T-helper 2 cell treated with Interferon-gamma antibody and Interleukin-4, amounts not matched to agents 5 μg/mL and 100 μg/mL, for 36 hours (primary cell): Measurements from ENCODE around the gene PDK2.

Experiments used
- DNase-seq: peaks from one replicate; pipeline ENCODE4 v3.0.0; 2021; ENCODE audit warnings: low spot score
- H3K27ac Mint-ChIP-seq: one replicate; pipeline ENCODE4 v1.8.0; 2021; ENCODE audit warnings: mild to moderate bottlenecking, mixed read lengths
- H3K27me3 Mint-ChIP-seq: one replicate; pipeline ENCODE4 v1.8.0; 2021; ENCODE audit warnings: low read depth, mixed read lengths
- H3K36me3 Mint-ChIP-seq: one replicate; pipeline ENCODE4 v1.8.0; 2021; ENCODE audit warnings: low read depth, mixed read lengths
- H3K4me1 Mint-ChIP-seq: one replicate; pipeline ENCODE4 v1.8.0; 2021; ENCODE audit warnings: low read depth, mixed read lengths
- H3K4me3 Mint-ChIP-seq: one replicate; pipeline ENCODE4 v1.8.0; 2022; ENCODE audit warnings: mild to moderate bottlenecking, moderate library complexity, mixed read lengths
- H3K9me3 Mint-ChIP-seq: one replicate; pipeline ENCODE4 v1.8.0; 2021; ENCODE audit warnings: mixed read lengths

Gene PDK2

DNA sequence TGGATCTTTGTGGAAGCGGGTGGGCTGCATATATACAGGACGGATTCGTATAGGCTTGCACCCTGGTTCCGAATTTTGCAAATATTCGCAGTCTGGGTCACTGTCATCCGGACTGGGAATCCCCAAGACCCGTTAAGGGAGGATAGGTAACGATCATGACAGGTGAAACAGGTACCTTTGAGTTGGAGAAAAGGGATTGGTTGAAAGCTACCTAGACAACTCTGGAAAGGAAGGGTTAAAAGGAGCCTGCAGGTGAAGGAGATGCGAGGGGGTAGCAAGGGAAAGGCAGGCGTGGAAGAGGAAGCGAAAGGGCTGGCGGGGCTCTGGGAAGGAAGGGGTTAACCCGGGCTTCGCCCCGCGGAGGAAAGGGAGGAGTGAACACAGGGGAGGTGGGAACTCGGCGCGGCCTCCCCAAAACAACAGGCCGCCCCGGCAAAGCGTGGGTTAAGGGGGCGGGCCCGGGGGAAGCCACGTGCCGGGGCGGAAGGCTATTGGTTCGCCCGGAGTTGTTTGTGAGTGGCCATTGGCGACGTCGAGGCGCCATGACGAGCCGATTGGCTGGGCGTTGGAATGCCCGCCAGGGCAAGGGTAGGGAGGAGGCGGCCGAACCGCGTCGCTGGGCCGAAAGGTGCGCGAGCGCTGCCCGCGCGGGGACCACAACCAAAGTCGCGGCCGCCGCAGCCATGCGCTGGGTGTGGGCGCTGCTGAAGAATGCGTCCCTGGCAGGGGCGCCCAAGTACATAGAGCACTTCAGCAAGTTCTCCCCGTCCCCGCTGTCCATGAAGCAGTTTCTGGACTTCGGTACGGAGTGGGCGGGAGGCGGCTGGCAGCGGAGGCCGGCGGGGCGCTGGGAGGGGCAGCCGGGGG lies at the start of gene PDK2:
PDK2 (plus strand) TSS at position 599 of the 867 bp plus-strand sequence; CDS start at position 684, 85 bp downstream.
- H3K4me1 Mint-ChIP-seq = peaks cover 20% of the 10 kb centered on the region
- H3K36me3 Mint-ChIP-seq = no peaks in the 10 kb centered on the region
- H3K4me3 Mint-ChIP-seq = peak within 1 kb of the TSS; percentile 95
- DNase-seq = peak; percentile 96
- H3K9me3 Mint-ChIP-seq = no peaks in the 10 kb centered on the region
- peak within 1 kb of the TSS; percentile 88 for H3K27ac Mint-ChIP-seq
- H3K27me3 Mint-ChIP-seq = no peaks in the 10 kb centered on the region

DNA sequence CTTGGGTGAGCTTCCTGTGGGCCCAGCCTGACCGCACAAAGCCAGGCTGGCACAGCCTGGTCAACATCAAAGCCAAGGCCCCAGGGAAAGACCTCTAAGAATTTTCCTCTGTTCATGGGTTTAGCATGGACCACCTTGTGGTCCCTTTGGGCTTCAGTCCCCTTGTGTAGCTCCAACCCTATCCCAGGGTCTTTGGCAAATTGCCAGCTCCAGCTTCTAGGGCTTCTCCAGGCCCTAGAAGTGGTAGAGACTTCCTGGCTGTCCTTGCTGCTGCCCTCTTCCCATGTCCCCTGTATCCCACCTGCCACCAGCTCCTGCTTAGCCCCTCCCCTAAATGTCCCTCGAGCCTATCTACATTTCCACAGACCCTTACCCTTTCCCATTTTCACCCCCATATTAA lies 49.0 kb upstream of the PDK2 start:
- Mint-ChIP-seq H3K9me3 (no peaks in the 10 kb centered on the region), H3K4me3 (no peak overlapping the region), H3K27me3 (peaks cover 4% of the 10 kb centered on the region), H3K27ac (no peak overlapping the region), H3K36me3 (no peaks in the 10 kb centered on the region), H3K4me1 (peaks cover 6% of the 10 kb centered on the region)
- DNase-seq = no peak

DNA sequence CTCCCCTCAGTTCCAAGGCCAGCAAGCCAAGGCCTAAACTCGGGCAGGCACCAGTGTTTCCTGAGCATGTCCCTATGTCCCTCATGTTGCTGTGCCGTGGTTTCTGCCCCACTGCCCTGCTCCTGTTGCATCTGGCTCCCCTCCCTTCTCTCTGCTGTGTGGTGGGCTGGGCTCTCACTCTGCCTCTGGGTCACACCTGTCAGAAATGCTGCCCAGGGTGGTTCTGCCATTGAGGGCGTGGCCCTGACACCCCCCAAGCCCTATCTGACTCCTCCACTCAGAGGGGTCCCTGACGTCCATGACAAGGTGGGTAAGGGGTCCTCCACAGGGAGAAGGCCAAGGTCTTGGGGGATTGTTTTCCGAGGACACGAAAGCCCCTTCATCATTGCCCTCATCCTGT lies 48.5 kb upstream of the PDK2 start:
- Mint-ChIP-seq H3K4me1 (peaks cover 11% of the 10 kb centered on the region), H3K4me3 (no peak overlapping the region), H3K36me3 (no peaks in the 10 kb centered on the region), H3K27ac (no peak overlapping the region), H3K9me3 (no peaks in the 10 kb centered on the region), H3K27me3 (peaks cover 4% of the 10 kb centered on the region)
- no peak for DNase-seq

DNA sequence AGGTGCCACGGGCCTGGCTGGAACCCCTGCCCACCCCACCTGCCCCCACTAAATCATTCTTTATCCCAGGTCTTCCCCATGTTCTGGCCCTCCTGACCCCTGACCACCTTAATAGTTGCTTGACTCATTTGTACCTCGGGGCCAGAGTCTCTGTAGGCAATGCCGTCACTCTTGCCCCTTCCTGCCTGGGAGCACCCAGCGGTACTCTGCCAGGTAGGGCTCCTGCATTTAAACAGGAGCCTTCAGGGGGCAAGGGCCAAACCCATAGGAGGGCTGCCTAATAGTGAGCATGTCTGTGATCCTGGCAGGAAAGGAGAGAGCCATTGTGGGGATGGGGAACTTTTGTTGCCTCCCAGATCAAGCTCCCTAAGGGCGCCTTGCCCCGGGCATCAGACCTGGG lies 48.1 kb upstream of the PDK2 start:
- Mint-ChIP-seq H3K27ac (no peak overlapping the region), H3K27me3 (peaks cover under 1% of the 10 kb centered on the region), H3K36me3 (no peaks in the 10 kb centered on the region), H3K4me3 (no peak overlapping the region), H3K9me3 (no peaks in the 10 kb centered on the region), H3K4me1 (peaks cover 11% of the 10 kb centered on the region)
- no peak for DNase-seq

DNA sequence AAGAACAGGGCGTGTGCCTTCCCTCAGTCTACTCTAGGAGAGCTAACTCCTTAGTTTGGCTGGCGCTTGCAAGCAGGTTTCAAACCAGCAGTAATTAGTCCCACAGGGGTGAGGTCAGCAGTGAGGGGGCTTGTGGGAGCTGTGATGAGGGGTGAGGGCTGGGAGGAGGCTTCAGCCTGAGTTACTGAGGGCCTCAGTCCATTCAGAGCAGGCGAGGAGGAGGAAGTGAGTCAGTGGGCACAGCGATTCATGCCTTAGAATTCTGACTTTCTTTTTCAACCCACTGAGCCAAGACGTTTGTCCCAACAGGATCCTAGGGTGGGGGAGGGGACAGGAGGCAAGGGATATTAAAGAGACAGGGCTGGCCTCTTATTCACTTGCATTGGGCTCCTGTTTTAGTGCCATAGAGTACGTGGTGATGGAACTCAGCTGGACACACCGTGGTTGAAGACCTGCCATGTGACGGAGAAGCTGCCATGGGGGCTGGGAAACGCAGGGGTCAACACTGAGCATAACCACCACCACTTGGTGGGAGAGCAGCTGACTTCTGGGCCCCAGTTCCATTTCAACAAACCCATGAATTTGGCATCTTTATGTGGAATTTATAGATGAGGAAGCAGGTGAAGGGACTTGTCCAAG lies 47.5 kb upstream of the PDK2 start:
- Mint-ChIP-seq H3K4me1 (peaks cover 11% of the 10 kb centered on the region), H3K27ac (no peak overlapping the region), H3K4me3 (no peak overlapping the region), H3K9me3 (no peaks in the 10 kb centered on the region), H3K27me3 (no peaks in the 10 kb centered on the region), H3K36me3 (no peaks in the 10 kb centered on the region)
- DNase-seq = no peak

DNA sequence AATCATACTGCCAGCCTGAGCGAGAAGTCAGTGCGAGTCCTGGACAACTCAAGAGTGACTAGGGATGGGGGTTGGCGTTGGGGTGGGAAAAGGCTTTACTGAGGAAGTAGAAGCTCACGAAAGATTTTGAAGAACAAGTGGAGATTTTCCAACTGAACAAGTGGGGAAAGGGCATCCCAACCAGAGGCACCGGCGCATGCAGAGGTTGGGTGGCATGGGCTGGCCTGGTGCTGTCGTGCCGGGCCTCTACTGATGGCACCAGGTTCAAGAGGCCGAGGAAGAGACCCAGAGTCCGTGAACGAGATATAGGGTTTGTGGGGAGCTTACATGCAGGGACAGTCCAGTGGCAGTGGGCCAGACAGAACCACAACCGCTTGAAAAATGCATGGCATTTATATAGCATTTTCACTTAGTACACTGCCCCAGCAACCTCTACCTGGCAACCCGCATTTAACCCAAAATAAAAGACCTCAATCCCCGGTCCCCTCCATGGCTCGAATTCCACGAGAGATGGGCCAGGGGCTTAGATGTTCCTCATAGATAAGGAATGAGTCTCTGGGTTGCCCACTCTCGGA lies 46.9 kb upstream of the PDK2 start:
- no peaks in the 10 kb centered on the region for H3K27me3 Mint-ChIP-seq

DNA sequence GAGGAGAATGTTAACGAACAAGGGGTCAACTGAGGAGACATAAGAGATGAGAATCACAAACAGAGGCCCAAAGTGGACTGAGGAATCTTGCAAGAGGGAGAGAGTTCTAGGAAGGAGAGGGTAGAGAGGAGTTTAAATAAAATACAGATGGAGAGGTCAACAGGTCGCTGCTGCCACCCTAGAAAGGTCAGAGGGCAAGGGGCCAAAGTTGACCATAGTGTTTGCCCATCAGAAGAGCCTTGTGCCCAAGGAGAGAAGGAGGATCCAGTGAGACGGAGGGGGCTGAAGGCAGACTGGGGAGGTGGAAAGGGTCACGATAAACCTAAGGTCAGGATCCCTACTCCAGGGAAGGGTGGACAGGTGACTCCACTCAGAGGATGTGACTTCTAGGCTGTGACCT lies 46.2 kb upstream of the PDK2 start:
- Mint-ChIP-seq H3K27me3 (no peaks in the 10 kb centered on the region), H3K4me1 (peaks cover 11% of the 10 kb centered on the region), H3K4me3 (no peak overlapping the region), H3K9me3 (no peaks in the 10 kb centered on the region), H3K27ac (peak overlapping the region; percentile 2), H3K36me3 (no peaks in the 10 kb centered on the region)
- no peak for DNase-seq

More for the DNA sequence above, 46.9 kb upstream of the PDK2 start:
- Mint-ChIP-seq H3K4me3 (no peak overlapping the region), H3K27ac (no peak overlapping the region), H3K9me3 (no peaks in the 10 kb centered on the region), H3K4me1 (peaks cover 11% of the 10 kb centered on the region), H3K36me3 (no peaks in the 10 kb centered on the region)
- DNase-seq = no peak

DNA sequence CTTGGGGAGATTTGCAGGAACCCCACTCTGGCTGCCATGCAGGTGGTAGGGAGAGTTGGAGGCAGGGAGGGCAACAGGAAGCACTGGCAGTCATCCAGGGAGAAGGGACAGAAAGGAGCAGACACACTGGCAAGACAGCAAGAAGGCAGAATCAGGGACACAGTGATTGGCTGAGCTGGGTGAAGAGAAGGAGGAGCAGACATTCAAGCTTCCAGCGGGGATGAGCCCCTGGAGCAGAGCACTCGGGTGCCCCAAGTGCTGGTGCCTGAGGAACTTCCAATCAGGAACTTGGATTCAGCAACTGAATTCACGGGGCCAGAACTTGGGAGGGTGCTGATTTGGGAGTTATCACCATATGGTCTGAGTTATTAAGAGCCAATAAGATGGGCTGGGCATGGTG lies 45.5 kb upstream of the PDK2 start:
- Mint-ChIP-seq H3K27ac (no peak overlapping the region), H3K9me3 (no peaks in the 10 kb centered on the region), H3K4me1 (peaks cover 11% of the 10 kb centered on the region), H3K27me3 (no peaks in the 10 kb centered on the region), H3K4me3 (no peak overlapping the region), H3K36me3 (no peaks in the 10 kb centered on the region)
- DNase-seq = no peak

DNA sequence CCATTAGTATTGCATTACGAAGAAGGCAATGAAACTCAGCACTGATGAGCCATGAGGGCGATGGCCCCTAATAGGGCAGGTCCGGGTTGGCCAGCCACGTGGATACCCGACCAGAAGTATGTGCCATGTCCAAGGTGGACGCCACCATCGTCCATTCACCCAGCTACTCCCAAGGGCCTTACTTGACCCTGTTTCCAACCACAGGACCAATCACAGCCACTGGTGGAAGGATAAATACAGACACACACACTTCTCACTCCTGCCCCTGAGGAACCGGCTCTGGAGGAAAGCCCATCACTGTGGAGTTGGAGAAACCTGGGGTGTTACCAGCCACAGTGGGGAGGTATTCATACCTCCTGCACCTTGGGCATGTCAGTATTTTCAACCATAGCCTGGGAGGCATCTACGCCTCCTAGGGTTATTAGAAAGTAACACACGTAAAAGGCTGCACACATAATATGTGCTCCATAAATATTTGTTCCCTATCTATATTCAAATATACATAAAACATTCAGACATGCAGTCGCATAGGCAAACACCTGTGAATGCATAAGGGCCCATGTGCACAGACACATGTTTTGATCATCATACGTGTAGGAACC lies 44.6 kb upstream of the PDK2 start:
- DNase-seq = no peak
- H3K27me3 Mint-ChIP-seq = peaks cover 4% of the 10 kb centered on the region
- no peaks in the 10 kb centered on the region for H3K9me3 Mint-ChIP-seq
- H3K36me3 Mint-ChIP-seq = no peaks in the 10 kb centered on the region
- H3K27ac Mint-ChIP-seq = no peak overlapping the region
- peaks cover 17% of the 10 kb centered on the region for H3K4me1 Mint-ChIP-seq
- H3K4me3 Mint-ChIP-seq = no peak overlapping the region

DNA sequence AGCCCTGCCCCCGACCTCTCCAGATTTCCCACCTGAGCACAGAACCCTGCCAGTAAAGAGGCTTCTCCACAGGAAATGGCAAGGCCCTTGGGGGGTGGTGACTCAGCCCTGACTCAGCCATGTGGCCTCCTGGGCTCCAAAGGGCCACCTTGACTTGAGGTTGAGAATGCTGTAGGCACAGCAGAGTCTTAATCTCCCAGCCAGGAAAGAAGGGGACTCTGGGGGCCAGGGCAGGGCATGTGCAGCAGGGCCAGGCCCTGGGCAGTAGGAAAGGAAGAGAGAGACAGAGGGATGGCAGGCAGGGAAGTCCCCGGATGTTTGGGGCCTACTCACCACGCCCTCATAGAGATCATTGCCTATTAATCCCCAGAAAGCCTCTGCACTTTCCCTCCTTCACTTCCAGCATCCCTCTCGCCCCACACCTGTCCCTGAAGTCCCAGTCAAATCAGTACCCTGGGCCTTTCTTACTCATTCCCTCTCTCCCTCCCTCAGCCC lies 44.0 kb upstream of the PDK2 start:
- H3K4me1 Mint-ChIP-seq = peaks cover 18% of the 10 kb centered on the region
- H3K36me3 Mint-ChIP-seq = no peaks in the 10 kb centered on the region
- no peaks in the 10 kb centered on the region for H3K9me3 Mint-ChIP-seq
- H3K4me3 Mint-ChIP-seq = no peak overlapping the region
- H3K27ac Mint-ChIP-seq = peak overlapping the region; percentile 71
- peak; percentile 65 for DNase-seq
- H3K27me3 Mint-ChIP-seq = peaks cover 4% of the 10 kb centered on the region

DNA sequence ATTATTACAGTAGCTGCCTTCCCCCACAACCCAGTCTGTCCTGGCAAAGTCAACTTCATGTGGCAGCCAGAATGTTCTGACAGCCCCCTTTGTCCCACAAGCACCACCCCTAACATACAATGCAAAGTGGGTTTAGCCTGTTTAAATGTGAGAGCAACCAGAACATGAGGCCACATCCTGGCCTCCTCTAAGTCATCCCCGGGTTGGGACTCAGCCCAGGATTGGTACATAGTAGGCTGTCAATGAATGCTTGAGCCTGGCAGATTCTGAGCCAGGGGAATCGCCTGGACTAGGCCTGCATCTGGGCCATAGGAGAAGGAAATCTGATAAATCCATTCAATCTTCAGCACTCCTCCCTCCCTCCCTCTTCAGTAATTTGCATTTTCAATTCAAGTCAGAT lies 43.5 kb upstream of the PDK2 start:
- Mint-ChIP-seq H3K36me3 (no peaks in the 10 kb centered on the region), H3K4me1 (peaks cover 18% of the 10 kb centered on the region), H3K4me3 (no peak overlapping the region), H3K27ac (peak overlapping the region; percentile 71), H3K27me3 (peaks cover 4% of the 10 kb centered on the region), H3K9me3 (no peaks in the 10 kb centered on the region)
- no peak for DNase-seq

DNA sequence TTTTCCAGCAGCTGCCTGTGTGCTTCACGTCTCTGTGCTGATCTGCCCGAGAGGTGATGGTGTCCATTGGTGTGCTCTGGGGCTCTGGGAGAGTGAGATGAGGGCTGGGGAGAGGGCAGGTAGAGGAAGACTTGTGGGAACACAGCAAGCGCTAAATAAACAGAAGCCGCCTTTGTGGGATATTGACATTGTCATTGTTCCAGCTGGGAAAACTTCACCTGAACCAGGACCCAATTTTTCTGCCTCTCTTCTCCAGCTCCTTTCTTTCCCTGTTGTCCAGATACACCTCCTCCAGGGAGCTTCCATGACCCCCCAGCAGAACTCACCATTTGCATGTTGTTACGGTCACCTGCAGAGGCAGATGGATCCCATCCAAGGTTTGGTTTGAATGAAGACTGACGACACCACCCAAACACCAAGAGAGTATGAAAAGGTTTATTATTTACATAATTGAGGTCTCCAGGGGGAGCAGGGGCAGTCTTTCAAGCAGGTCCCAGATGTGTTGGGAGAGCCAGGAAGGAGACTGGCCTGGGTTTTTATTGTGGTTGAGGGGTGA lies 42.8 kb upstream of the PDK2 start:
- Mint-ChIP-seq H3K9me3 (no peaks in the 10 kb centered on the region), H3K36me3 (no peaks in the 10 kb centered on the region), H3K4me3 (no peak overlapping the region), H3K27me3 (peaks cover 4% of the 10 kb centered on the region), H3K27ac (no peak overlapping the region), H3K4me1 (peaks cover 19% of the 10 kb centered on the region)
- DNase-seq = no peak

DNA sequence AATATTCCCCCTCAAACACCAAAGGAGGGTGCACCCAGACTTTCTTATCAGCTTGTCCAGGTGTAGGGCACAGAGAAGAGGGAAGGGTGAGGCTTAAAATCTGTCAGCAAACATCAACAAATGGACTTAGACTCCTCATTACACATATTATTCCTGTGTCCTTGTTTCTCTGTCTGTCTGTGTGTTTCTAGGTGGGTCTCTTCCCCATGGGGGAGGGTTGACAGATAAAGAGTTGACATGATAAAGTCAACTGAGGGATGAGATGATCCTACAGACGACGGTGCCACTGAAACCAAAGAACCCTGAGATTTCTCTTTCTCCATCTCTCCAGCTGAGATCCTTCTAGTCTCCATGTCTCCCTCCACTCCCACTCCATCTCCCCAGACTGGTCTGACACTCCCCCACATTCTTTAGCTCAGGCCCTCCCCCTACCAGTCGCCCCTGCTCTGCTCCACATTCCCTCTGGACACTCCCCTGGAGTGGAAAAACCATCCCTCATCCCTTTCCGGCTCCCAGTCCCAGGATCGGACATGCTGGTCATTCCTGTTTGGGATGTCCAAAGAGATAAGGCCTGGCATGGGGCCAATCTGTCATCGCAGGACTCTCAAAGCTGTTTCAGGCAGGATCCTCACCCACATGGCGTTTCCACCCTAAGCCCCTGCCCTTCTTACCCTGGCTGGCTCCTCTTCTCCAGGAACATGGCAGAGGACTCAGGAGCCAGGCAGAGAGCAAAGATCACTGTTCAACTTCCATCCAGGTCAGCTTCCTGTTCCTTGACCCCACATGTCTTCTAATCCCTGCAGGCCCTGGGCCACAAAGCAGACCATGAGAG lies 42.1 kb upstream of the PDK2 start:
- H3K27ac Mint-ChIP-seq = no peak overlapping the region
- no peaks in the 10 kb centered on the region for H3K9me3 Mint-ChIP-seq
- H3K36me3 Mint-ChIP-seq = no peaks in the 10 kb centered on the region
- peaks cover 21% of the 10 kb centered on the region for H3K4me1 Mint-ChIP-seq
- H3K27me3 Mint-ChIP-seq = peaks cover 8% of the 10 kb centered on the region
- H3K4me3 Mint-ChIP-seq = no peak overlapping the region
- no peak for DNase-seq
